Measurements from ENCODE around the gene CLDN19.

CLDN19 gene

GRCh38 chr1:42692911-42693310, 47.1 kb downstream of the CLDN19 start:
- no peak for DNase-seq

DNA sequence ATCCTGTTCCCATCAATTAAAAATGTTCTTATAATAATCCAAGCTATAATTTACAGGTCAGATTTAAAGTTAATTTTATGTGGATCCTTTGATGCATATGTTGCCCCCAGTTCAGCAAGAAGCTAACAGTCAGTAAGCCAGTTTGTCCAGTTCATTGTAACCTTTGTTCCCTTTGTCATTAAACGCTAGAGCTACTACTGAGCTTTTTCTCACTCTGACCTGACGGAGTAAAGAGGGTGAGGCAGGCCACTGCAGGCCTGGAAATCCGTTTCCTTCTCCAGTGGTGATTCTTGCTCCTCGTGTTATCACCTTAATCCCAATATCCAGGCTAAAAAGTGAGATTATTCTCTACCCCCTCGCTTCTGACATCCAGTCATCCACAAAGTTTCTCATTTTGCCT, 47.6 kb downstream of the CLDN19 start:
- no peak for DNase-seq

DNA sequence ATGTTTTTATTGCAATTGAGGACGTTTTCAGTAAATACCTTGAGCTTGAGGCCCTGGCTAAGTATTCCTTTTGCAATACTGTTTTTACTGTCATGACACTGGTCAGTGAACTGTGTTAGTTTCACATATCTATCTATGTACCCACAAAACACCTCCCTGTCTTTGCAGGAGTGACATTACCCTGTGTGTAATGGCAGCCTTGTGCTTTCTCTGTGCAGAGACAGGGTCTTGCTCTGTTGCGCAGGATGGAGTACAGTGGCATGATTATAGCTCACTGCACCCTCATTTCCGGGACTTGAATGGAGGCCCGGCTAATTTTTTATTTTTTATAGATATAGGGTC, 48.9 kb downstream of the CLDN19 start:
- DNase-seq: no peak

DNA sequence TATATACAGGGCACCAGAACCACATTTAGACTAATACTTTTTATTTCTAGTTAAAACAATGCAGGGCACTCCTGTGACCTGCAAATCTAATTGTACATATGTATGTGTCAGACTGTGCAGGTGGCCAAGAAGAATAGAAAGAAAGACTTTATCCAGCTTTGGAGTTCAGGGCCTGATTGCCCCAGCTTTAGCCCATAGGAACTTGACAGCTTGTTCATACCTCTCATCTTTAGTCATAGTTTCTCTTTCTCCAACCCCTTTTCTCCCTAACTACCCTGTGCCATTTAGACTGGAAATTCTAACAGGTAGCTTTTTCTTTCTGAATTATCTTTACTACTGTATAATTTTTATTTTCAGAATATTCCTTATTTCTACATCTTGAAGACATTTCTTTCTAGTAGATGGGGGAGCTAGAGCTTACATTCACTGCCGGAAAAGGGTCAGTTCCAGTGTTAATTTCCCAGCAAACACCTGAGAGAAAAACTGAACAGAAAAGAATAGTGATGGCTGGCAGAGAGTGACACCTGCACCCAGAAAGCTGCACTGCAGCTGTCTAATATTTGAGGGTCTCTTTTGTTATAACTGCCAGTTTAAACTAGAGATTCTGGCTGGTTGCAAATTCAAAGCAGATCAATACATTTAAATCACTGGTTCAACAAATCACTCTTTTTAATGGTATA, 49.4 kb downstream of the CLDN19 start:
- DNase-seq: no peak

GRCh38 chr1:42689912-42690311, 50.1 kb downstream of the CLDN19 start:
- DNase-seq: no peak

- DNase-seq: no peak
Measured at GRCh38 chr1:42686418-42686817, 53.6 kb downstream of the CLDN19 start.

DNA sequence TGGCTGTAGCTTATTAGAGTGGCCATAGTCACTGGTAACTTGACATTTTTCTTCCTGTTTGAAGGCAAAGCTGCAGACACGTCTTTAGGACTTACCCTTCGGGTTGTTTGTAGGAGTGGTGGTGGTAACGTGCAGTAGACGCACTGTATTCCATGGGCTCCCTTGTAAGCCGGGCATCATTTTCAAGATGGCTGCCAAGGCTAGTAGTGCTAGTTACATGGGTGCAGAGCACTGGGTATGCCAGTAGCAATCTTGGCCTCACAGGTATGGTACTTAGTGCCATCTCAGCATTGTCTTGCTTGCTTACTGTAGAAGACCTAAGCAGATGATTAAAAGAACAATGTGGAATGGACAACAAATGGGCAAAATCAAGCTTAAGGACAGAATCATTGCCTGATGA, 55.9 kb downstream of the CLDN19 start:
- DNase-seq: peak; percentile 21
